Tibial nerve (tissue), 4 donors: ENCODE measurements around the gene ENPP5. TPM values are rescaled to one million over a fixed set of nuclear protein-coding genes. Genes with fewer than 3 reads are reported as not detected.
"Not testable (repeated sequence)": the region's sequence is repeated elsewhere in the genome, so short reads cannot be mapped to it uniquely, and the experiment has no call there.

Experiments
- DNase-seq, 2 donors: peaks; one replicate each; pipeline ENCODE4 v3.0.0-alpha.2; 2019; ENCODE audit warnings: low spot score in 2 of 2
- H3K27ac ChIP-seq, 4 donors: fragments of 200-600 bp; sonication (generic) in 3 of 4; one replicate each; pipeline ENCODE4 v1.5.1; 2017 to 2019; ENCODE audit warnings: mild to moderate bottlenecking in 1 of 4
- H3K27me3 ChIP-seq, 2 donors: fragments of 200-600 bp; sonication (generic) in 1 of 2; one replicate each; pipeline versions ENCODE4 v1.5.1 to v1.6.0; 2017 to 2019
- H3K36me3 ChIP-seq, 3 donors: fragments of 200-600 bp; sonication (generic); one replicate each; pipeline ENCODE4 v1.5.1; 2018 to 2019
- H3K4me1 ChIP-seq, 4 donors: fragments of 200-600 bp; sonication (generic) in 3 of 4; one replicate each; pipeline ENCODE4 v1.5.1; 2017 to 2019
- H3K4me3 ChIP-seq, 4 donors: fragments of 200-600 bp; sonication (generic) in 3 of 4; one replicate each; pipeline ENCODE4 v1.5.1; 2017 to 2019; ENCODE audit warnings: mild to moderate bottlenecking in 1 of 4, moderate library complexity in 1 of 4
- H3K9me3 ChIP-seq, 4 donors: fragments of 200-600 bp; sonication (generic) in 3 of 4; one replicate each; pipeline ENCODE4 v1.5.1; 2017 to 2019
- CTCF ChIP-seq, 5 experiments: fragments of 200-600 bp in 3 of 5; fragments of 450-650 bp in 2 of 5; sonication (generic) in 3 of 5; IDR thresholded peaks; one replicate each; pipeline ENCODE4 v1.5.1; 2016 to 2019; ENCODE audit warnings: antibody characterized with exemption in 5 of 5, mild to moderate bottlenecking in 3 of 5, moderate library complexity in 2 of 5
- EP300 ChIP-seq, 2 donors: sonication (generic); formaldehyde crosslinking; IDR thresholded peaks; one replicate each; pipeline ENCODE4 v1.6.1; 2017; ENCODE audit warnings: antibody characterized with exemption in 2 of 2, mild to moderate bottlenecking in 1 of 2
- POLR2A ChIP-seq, 2 donors: fragments of 450-650 bp; IDR thresholded peaks; one replicate each; pipeline ENCODE4 v1.6.1; 2017; ENCODE audit warnings: antibody characterized with exemption in 2 of 2, mild to moderate bottlenecking in 2 of 2, moderate library complexity in 2 of 2
- WGBS, 2 donors: methylation state at CpG; one replicate each; pipeline ENCODE4 v1.1.5; 2018; 5-methylcytosine and 5-hydroxymethylcytosine counted together
- total RNA-seq, 4 donors: library from RNA; depleted of rRNA; stranded (reverse); fragments of >200 nt; gene quantifications; one replicate each; pipeline ENCODE4 v1.1.0, GENCODE V29; 2016

The ENPP5 gene
- total RNA-seq, 4 donors from 2014 or later, result 0.30 to 2.3 (median 1.2) TPM

- Histone ChIP-seq H3K4me3 (no peak overlapping the region), H3K27ac (no peak overlapping the region)
- 84 to 87% methylated on average over 2 of the region's 2 CpGs for WGBS, 2 donors
Measured at GRCh38 chr6:46134216-46134615, 36.6 kb downstream of the ENPP5 start.

GRCh38 chr6:46131291-46131690, 39.5 kb downstream of the ENPP5 start:
- H3K27ac ChIP-seq, H3K36me3 ChIP-seq, H3K4me3 ChIP-seq, DNase-seq, H3K27me3 ChIP-seq, H3K9me3 ChIP-seq: not testable (repeated sequence)
- H3K4me1 ChIP-seq, result peaks cover 0 to 24% (median 0%) of the 10 kb centered on the region in 4 donors
- 92 to 100% methylated on average over 1 of the region's 1 CpG for WGBS, 2 donors

More at GRCh38 chr6:46134216-46134615, 36.6 kb downstream of the ENPP5 start:
- H3K36me3 ChIP-seq, result no peaks in the 10 kb centered on the region
- no peaks in the 10 kb centered on the region for H3K27me3 ChIP-seq
- H3K4me1 ChIP-seq, result peaks cover 0 to 13% (median 0%) of the 10 kb centered on the region in 4 donors
- DNase-seq, result no peak
- no peaks in the 10 kb centered on the region for H3K9me3 ChIP-seq
- TF ChIP-seq POLR2A (IDR thresholded peaks at IDR 0.05) (no peak), EP300 (IDR thresholded peaks at IDR 0.05) (no peak), CTCF (IDR thresholded peaks at IDR 0.05) (no peak)

GRCh38 chr6:46130666-46131065, 40.1 kb downstream of the ENPP5 start:
- no peaks in the 10 kb centered on the region for H3K27me3 ChIP-seq
- 44 to 46% methylated on average over 4 of the region's 4 CpGs for WGBS, 2 donors
- H3K9me3 ChIP-seq, result no peaks in the 10 kb centered on the region
- H3K36me3 ChIP-seq, result no peaks in the 10 kb centered on the region
- H3K4me3 ChIP-seq, result peak overlapping the region; percentile 77 to 87 (median 84)
- peak overlapping the region; percentile 80 to 89 (median 87) for H3K27ac ChIP-seq
- TF ChIP-seq EP300 (IDR thresholded peaks at IDR 0.05), result peak in 1 of 2 donors; percentile 67
- TF ChIP-seq POLR2A (IDR thresholded peaks at IDR 0.05), result no peak
- no peak for TF ChIP-seq CTCF (IDR thresholded peaks at IDR 0.05)
- DNase-seq, result peak in 1 of 2 donors; percentile 21
- peaks cover 0 to 24% (median 0%) of the 10 kb centered on the region in 4 donors for H3K4me1 ChIP-seq

GRCh38 chr6:46129629-46130511, 40.9 kb downstream of the ENPP5 start, which contains the start of gene ENPP4:
Gene ENPP4 (plus strand): TSS chr6:46129989. CDS start chr6:46139584, 9,595 bp downstream.
- Histone ChIP-seq H3K9me3 (no peaks in the 10 kb centered on the region), H3K27ac (peak within 1 kb of the TSS; percentile 80 to 89 (median 87)), H3K4me1 (peaks cover 0 to 24% (median 0%) of the 10 kb centered on the region in 4 donors), H3K4me3 (peak within 1 kb of the TSS; percentile 77 to 87 (median 84)), H3K36me3 (no peaks in the 10 kb centered on the region), H3K27me3 (no peaks in the 10 kb centered on the region)
- peak in 4 of 5 experiments; percentile 6 to 38 (median 10) for TF ChIP-seq CTCF (IDR thresholded peaks at IDR 0.05)
- peak; percentile 77 to 83 for TF ChIP-seq POLR2A (IDR thresholded peaks at IDR 0.05)
- TF ChIP-seq EP300 (IDR thresholded peaks at IDR 0.05), result peak; percentile 33 to 85
- 1 to 2% methylated on average over 41 to 44 of the region's 61 CpGs for WGBS, 2 donors
- DNase-seq, result peak; percentile 72 to 87

GRCh38 chr6:46129291-46129628, 41.5 kb downstream of the ENPP5 start:
- DNase-seq, result no peak
- H3K36me3 ChIP-seq, result no peaks in the 10 kb centered on the region
- no peaks in the 10 kb centered on the region for H3K27me3 ChIP-seq
- 8% methylated on average over 10 of the region's 10 CpGs for WGBS, 2 donors
- peak overlapping the region in 3 of 4 donors; percentile 47 to 89 (median 88) for H3K27ac ChIP-seq
- TF ChIP-seq POLR2A (IDR thresholded peaks at IDR 0.05) (no peak), EP300 (IDR thresholded peaks at IDR 0.05) (no peak), CTCF (IDR thresholded peaks at IDR 0.05) (no peak)
- H3K9me3 ChIP-seq, result no peaks in the 10 kb centered on the region
- peak overlapping the region; percentile 77 to 87 (median 84) for H3K4me3 ChIP-seq
- peaks cover 0 to 24% (median 0%) of the 10 kb centered on the region in 4 donors for H3K4me1 ChIP-seq
